WTC11 (cell line): ENCODE measurements around the gene PMM1. TPM values are rescaled to one million over a fixed set of nuclear protein-coding genes. Genes with fewer than 3 reads are reported as not detected.

Experiments used
- ATAC-seq: fragments of 200-7000 bp; cut with Tn5 transposase; 2 replicates; pipeline ENCODE4 v1.10.0; 2021; ENCODE audit warnings: mild to moderate bottlenecking, moderate library complexity
- CTCF ChIA-PET: fragments of 300-600 bp; sonication (Branson Sonifier 250); formaldehyde crosslinking; loops from one replicate; lab custom pipeline; 2021; ENCODE audit warnings: antibody characterized with exemption; lab: Charles Lee
- POLR2A ChIA-PET: fragments of 350-600 bp; sonication (Branson Sonifier 250); formaldehyde crosslinking; loops from one replicate; lab custom pipeline; 2021; ENCODE audit warnings: antibody characterized with exemption; lab: Charles Lee
- DNase-seq: peaks from one replicate; pipeline ENCODE4 v3.0.0; 2021; ENCODE audit warnings: low spot score
- H3K27ac Mint-ChIP-seq: 2 replicates; pipeline ENCODE4 v1.8.0; 2021; ENCODE audit warnings: mixed read lengths
- H3K27me3 Mint-ChIP-seq: 2 replicates; pipeline ENCODE4 v1.8.0; 2021; ENCODE audit warnings: low read depth, mild to moderate bottlenecking, moderate library complexity, mixed read lengths
- H3K36me3 Mint-ChIP-seq: 2 replicates; pipeline ENCODE4 v1.8.0; 2021; ENCODE audit warnings: mixed read lengths
- H3K4me1 Mint-ChIP-seq: 2 replicates; pipeline ENCODE4 v1.8.0; 2022; ENCODE audit warnings: mixed read lengths
- H3K4me3 Mint-ChIP-seq: 2 replicates; pipeline ENCODE4 v1.8.0; 2021; ENCODE audit warnings: mild to moderate bottlenecking, moderate library complexity, mixed read lengths
- H3K9me3 Mint-ChIP-seq: 2 replicates; pipeline ENCODE4 v1.8.0; 2021; ENCODE audit warnings: mixed read lengths
- CDX4 ChIP-seq: fragments of 250-450 bp; sonication (Bioruptor Pico); IDR thresholded peaks from 2 replicates; pipeline ENCODE4 v1.9.0; 2021; ENCODE audit warnings: moderate library complexity, mild to moderate bottlenecking, inconsistent platforms, borderline replicate concordance
- CREM ChIP-seq: sonication (generic); formaldehyde crosslinking; IDR thresholded peaks from 2 replicates; pipeline ENCODE4 v1.8.1; 2022; ENCODE audit warnings: mild to moderate bottlenecking, missing genetic modification reagents, moderate library complexity
- CTCF ChIP-seq: fragments of 200-600 bp; IDR thresholded peaks from 2 replicates; pipeline ENCODE4 v1.8.0; 2022; ENCODE audit warnings: antibody characterized with exemption
- ETV6 ChIP-seq: sonication (generic); formaldehyde crosslinking; IDR thresholded peaks from 2 replicates; pipeline ENCODE4 v1.8.1; 2022; ENCODE audit warnings: mild to moderate bottlenecking, missing genetic modification reagents
- GRHL2 ChIP-seq: fragments of 250-450 bp; sonication (Bioruptor Pico); IDR thresholded peaks from 2 replicates; pipeline ENCODE4 v1.8.0; 2022; ENCODE audit warnings: mild to moderate bottlenecking, moderate library complexity; ENCODE audit not compliant: insufficient replicate concordance, severe bottlenecking
- NR3C1 ChIP-seq: sonication (generic); formaldehyde crosslinking; conservative IDR thresholded peaks from 2 replicates; pipeline ENCODE4 v1.8.1; 2023; ENCODE audit warnings: low read depth, mild to moderate bottlenecking, missing genetic modification reagents
- PRDM15 ChIP-seq: sonication (generic); formaldehyde crosslinking; IDR thresholded peaks from 2 replicates; pipeline ENCODE4 v1.8.0; 2022; ENCODE audit warnings: missing genetic modification reagents
- PREB ChIP-seq: sonication (generic); formaldehyde crosslinking; IDR thresholded peaks from 2 replicates; pipeline ENCODE4 v1.8.1; 2022; ENCODE audit warnings: mild to moderate bottlenecking, missing genetic modification reagents, moderate library complexity, borderline replicate concordance
- SMAD4 ChIP-seq: sonication (generic); formaldehyde crosslinking; IDR thresholded peaks from 2 replicates; pipeline ENCODE4 v1.8.0; 2022; ENCODE audit warnings: mild to moderate bottlenecking, missing genetic modification reagents
- USF1 ChIP-seq: sonication (generic); formaldehyde crosslinking; IDR thresholded peaks from 2 replicates; pipeline ENCODE4 v1.8.0; 2022; ENCODE audit warnings: mild to moderate bottlenecking, missing genetic modification reagents
- ZNF281 ChIP-seq: sonication (generic); formaldehyde crosslinking; IDR thresholded peaks from 2 replicates; pipeline ENCODE4 v1.8.0; 2023; ENCODE audit warnings: mild to moderate bottlenecking, missing genetic modification reagents
- ZNF416 ChIP-seq: fragments of 250-450 bp; sonication (Bioruptor Pico); IDR thresholded peaks from 2 replicates; pipeline ENCODE4 v1.9.0; 2021; ENCODE audit warnings: mild to moderate bottlenecking, inconsistent platforms
- ZNF671 ChIP-seq: fragments of 250-450 bp; sonication (Bioruptor Pico); IDR thresholded peaks from 2 replicates; pipeline ENCODE4 v1.8.0; 2021; ENCODE audit warnings: mild to moderate bottlenecking
- total RNA-seq: library from RNA; stranded (reverse); gene quantifications from 3 replicates; pipeline ENCODE4 v1.2.3, GENCODE V29; 2021

Gene PMM1
- total RNA-seq, 1 experiment from 2014 or later: 15.7 TPM

- ChIA-PET CTCF (interaction anchor here (0.6 to 3.3 kb wide), 27 partner anchors 8 to 215 kb away, joined by 3 to 47 read pairs (median 4); partner anchors contain the start of genes CCDC134, CSDC2, DESI1 and PMM1), POLR2A (interaction anchor here (0.9 to 1.4 kb wide), 3 partner anchors 20 to 193 kb away, joined by 3 read pairs; no protein-coding TSS in a partner anchor)
- peak; percentile 95 for ATAC-seq
- H3K4me3 Mint-ChIP-seq: no peak overlapping the region
- H3K4me1 Mint-ChIP-seq: no peaks in the 10 kb centered on the region
- peak; percentile 79 for DNase-seq
- TF ChIP-seq ZNF416 (CRISPR knock-in tag): 0 out of 2 replicates have a peak, but pooled peaks have one; percentile 29
- TF ChIP-seq GRHL2 (CRISPR knock-in tag): no peak
- TF ChIP-seq SMAD4 (CRISPR knock-in tag): no peak
- no peak for TF ChIP-seq NR3C1 (CRISPR knock-in tag)
- peak; percentile 50; the same call in 1 of the 2 replicates for TF ChIP-seq ETV6
- TF ChIP-seq CDX4 (CRISPR knock-in tag): no peak
- no peak for TF ChIP-seq ZNF281
- TF ChIP-seq ZNF671 (CRISPR knock-in tag): no peak
- TF ChIP-seq CTCF: peak; percentile 84
- 0 out of 2 replicates have a peak, but pooled peaks have one; percentile 19 for TF ChIP-seq PRDM15 (CRISPR knock-in tag)
- no peak for TF ChIP-seq USF1 (CRISPR knock-in tag)
- H3K36me3 Mint-ChIP-seq: peaks cover 3% of the 10 kb centered on the region; the same call in 1 of the 2 replicates
- no peaks in the 10 kb centered on the region; the same call in 1 of the 2 replicates for H3K9me3 Mint-ChIP-seq
- H3K27ac Mint-ChIP-seq: no peak overlapping the region
- H3K27me3 Mint-ChIP-seq: peaks cover 16% of the 10 kb centered on the region; the same call in 1 of the 2 replicates
Measured at GRCh38 chr22:41596776-41597634, 7.4 kb upstream of the PMM1 start.

GRCh38 chr22:41595703-41596102, 6.1 kb upstream of the PMM1 start:
- H3K27ac Mint-ChIP-seq: 0 out of 2 replicates have a peak overlapping the region, but pooled peaks have one; percentile 15
- H3K27me3 Mint-ChIP-seq: peaks cover 16% of the 10 kb centered on the region; the same call in 1 of the 2 replicates
- ATAC-seq (no peak), DNase-seq (no peak)
- H3K4me3 Mint-ChIP-seq: no peak overlapping the region
- ChIA-PET POLR2A (interaction anchor here (0.6 kb wide), 1 partner anchor 46 kb away, joined by 4 read pairs; no protein-coding TSS in a partner anchor), CTCF (interaction anchor here (1.9 kb wide), 1 partner anchor 52 kb away, joined by 8 read pairs; the partner anchor contains the start of gene POLR3H)
- H3K9me3 Mint-ChIP-seq: no peaks in the 10 kb centered on the region; the same call in 1 of the 2 replicates
- H3K4me1 Mint-ChIP-seq: no peaks in the 10 kb centered on the region
- no peaks in the 10 kb centered on the region for H3K36me3 Mint-ChIP-seq
- TF ChIP-seq USF1 (CRISPR knock-in tag) (no peak), NR3C1 (CRISPR knock-in tag) (no peak), PREB (CRISPR knock-in tag) (no peak), PRDM15 (CRISPR knock-in tag) (no peak), CREM (CRISPR knock-in tag) (no peak)
